Duodenal mucosa (tissue), 2 donors: ENCODE measurements around the gene SPEG.

ENCODE experiments used
- H3K27ac ChIP-seq: one replicate; pipeline ENCODE4 v1.7.0; 2013; ENCODE audit warnings: low read depth, low read length
- H3K27me3 ChIP-seq, 2 donors: one replicate each; pipeline ENCODE4 v1.7.0; 2013; ENCODE audit warnings: low read length in 2 of 2, control low read depth in 1 of 2; ENCODE audit not compliant: insufficient read depth in 2 of 2, control insufficient read depth in 1 of 2
- H3K36me3 ChIP-seq, 2 donors: one replicate each; pipeline ENCODE4 v1.7.0; 2013; ENCODE audit warnings: low read length in 2 of 2, control low read depth in 1 of 2; ENCODE audit not compliant: insufficient read depth in 2 of 2, control insufficient read depth in 1 of 2
- H3K4me1 ChIP-seq, 2 donors: one replicate each; pipeline ENCODE4 v1.7.0; 2013; ENCODE audit warnings: low read length in 2 of 2, control low read depth in 1 of 2; ENCODE audit not compliant: insufficient read depth in 2 of 2, control insufficient read depth in 1 of 2
- H3K4me3 ChIP-seq, 2 donors: one replicate each; pipeline ENCODE4 v1.7.0; 2013; ENCODE audit warnings: low read length in 2 of 2, low read depth in 1 of 2
- H3K9ac ChIP-seq, 2 donors: one replicate each; pipeline ENCODE4 v1.7.0; 2013; ENCODE audit warnings: low read length in 2 of 2, low read depth in 1 of 2
- H3K9me3 ChIP-seq, 2 donors: one replicate each; pipeline ENCODE4 v1.7.0; 2013; ENCODE audit warnings: low read length in 2 of 2, control low read depth in 1 of 2; ENCODE audit not compliant: control insufficient read depth in 1 of 2

The SPEG gene

DNA sequence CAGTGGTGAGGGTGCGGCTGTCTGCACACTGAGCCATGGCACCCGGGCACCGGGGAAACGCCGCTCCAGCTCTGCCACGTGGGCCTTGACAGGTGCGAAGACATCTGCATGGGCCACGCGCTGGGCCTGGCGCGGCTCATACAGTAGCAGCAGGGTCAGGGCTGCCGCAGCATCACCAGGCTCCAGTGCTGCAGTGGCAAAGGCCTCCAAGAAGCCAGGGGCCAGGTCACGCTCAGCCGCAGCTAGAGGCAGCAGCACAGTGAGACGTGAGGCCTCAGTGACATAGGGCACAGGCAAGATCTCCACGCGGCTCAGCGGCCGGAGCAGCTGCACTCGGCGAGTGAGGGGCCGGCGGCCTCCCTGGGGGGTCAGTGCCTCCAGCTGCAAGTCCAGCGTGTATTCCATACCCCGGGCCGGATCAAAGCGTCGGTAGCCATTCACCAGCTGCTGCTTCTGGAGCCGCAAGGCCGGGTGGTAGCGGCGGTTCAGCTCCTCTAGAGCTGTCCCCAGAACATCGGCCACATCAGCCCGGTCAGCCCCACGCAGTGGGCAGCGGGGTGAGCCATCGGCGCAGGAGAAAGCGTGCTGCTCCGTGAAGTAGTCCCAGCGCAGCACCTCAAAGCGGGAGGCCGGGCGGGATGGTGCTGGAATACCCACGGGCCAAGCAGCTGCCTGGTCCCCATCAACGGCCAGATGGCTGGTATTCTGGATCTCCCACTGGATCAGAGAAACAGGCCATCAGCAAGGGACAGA, 105.5 kb downstream of the SPEG start:
- H3K27ac ChIP-seq: no peak overlapping the region
- H3K27me3 ChIP-seq: no peaks in the 10 kb centered on the region
- no peak overlapping the region for H3K9ac ChIP-seq
- H3K4me1 ChIP-seq: peaks cover 17 to 23% of the 10 kb centered on the region in 2 donors
- no peaks in the 10 kb centered on the region for H3K9me3 ChIP-seq
- no peak overlapping the region for H3K4me3 ChIP-seq
- H3K36me3 ChIP-seq: peaks cover 12 to 21% of the 10 kb centered on the region in 2 donors

DNA sequence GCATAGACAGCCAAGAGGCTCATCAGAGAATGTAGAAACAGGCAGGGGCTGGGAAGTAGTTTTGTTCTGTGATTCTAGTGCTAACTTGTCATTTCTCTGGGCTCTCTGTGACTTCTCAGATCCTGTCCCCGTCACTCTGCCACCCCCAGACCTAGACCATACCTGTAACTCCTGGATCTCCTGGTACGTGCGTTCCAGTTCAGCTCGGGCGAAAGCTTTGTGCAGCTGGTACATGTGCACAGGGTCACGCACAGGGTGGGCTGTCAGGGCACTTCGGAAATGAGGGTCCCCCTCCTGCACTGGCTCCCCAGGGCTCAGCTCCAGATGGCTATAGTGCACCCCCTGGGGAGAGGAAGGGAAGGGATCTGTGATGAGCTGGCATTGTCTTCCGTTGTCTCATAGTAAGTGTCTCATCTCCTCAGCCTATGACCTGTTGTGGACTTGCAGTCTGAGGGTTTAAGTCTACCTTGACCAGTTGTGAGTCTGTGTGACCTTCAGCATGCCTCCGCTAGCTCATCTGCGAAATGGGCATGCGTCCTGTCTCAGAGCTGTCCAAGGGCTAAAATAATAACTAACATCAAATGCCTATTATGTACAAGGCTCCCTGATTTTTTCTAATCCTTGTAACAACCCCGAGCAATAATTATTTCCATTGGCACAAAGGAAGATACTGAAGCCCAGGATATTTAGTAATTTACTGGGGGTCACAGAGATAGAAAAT, 106.3 kb downstream of the SPEG start:
- Histone ChIP-seq H3K4me3 (no peak overlapping the region), H3K36me3 (peaks cover 12 to 21% of the 10 kb centered on the region in 2 donors), H3K27ac (no peak overlapping the region), H3K27me3 (no peaks in the 10 kb centered on the region), H3K9ac (no peak overlapping the region), H3K4me1 (peaks cover 24 to 30% of the 10 kb centered on the region in 2 donors), H3K9me3 (no peaks in the 10 kb centered on the region)

DNA sequence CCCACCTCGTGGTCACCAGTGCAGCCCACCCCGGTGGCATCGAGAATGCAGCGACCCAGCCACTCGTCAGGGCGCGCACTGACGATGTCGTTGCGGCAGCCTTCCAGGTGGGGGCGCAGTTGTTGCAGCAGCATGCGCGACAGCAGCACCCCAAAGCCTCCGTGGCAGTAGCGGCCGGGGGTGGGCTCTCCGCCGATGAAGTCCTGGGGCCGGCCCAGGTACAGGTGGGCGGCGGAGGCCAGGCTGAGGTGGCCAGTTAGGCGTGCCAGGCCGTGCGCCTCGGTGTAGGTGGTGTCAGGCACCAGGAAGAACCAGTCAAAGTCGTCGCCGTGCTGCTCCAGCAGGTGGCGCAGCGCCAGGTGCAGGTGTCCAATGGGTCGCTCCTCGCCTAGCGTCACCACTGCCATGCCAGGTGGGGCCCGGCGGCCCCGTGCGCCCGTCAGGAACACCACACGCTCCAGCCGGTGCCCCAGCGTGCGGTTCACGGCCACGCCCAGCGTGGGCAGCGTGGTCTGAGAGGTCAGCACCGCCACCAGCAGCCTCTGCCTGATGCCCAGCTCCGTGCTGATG, 107.1 kb downstream of the SPEG start:
- H3K36me3 ChIP-seq: peaks cover 12 to 21% of the 10 kb centered on the region in 2 donors
- H3K27ac ChIP-seq: no peak overlapping the region
- peak overlapping the region; percentile 61 to 77 for H3K9ac ChIP-seq
- peaks cover 28 to 30% of the 10 kb centered on the region in 2 donors for H3K4me1 ChIP-seq
- peak overlapping the region; percentile 78 to 91 for H3K4me3 ChIP-seq
- no peaks in the 10 kb centered on the region for H3K9me3 ChIP-seq
- H3K27me3 ChIP-seq: no peaks in the 10 kb centered on the region

DNA sequence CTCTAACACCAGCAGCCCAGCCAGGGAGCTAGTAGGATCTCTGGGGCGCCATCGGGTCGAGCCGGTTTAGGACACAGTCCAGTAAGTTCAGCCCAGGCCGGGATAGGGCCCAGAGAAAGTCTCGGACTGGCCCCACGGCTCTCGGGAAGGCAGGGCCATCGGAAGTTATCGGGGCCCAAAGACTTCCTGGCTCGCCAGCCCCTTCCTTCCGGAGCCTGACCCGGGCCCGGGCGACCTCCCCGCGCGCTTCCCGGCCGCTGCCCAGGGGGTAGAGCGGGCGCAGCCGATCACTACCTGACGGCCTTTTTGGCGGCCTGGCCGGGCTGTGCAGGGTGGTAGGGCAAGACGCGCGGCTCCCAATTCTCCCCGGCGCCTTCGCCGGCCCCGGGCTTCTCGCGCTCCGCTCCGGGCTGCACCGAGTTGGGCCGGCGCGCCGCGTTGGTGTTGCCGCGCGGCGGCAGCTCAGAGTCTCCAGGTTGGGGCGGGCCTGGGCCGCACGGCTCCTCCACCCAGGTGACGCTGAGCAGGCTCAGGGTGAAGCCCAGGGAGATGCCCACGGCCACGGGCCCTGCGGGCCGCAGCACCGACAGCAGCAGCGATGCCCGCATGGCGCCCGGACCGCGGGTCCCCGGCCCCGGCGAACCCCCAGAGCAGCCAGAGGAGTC, 108.4 kb downstream of the SPEG start:
- peak overlapping the region; percentile 72 to 77 for H3K9ac ChIP-seq
- H3K4me3 ChIP-seq: peak overlapping the region; percentile 78 to 91
- H3K36me3 ChIP-seq: peaks cover 12 to 21% of the 10 kb centered on the region in 2 donors
- H3K27me3 ChIP-seq: no peaks in the 10 kb centered on the region
- H3K27ac ChIP-seq: peak overlapping the region; percentile 87
- H3K9me3 ChIP-seq: no peaks in the 10 kb centered on the region
- H3K4me1 ChIP-seq: peaks cover 28 to 30% of the 10 kb centered on the region in 2 donors

DNA sequence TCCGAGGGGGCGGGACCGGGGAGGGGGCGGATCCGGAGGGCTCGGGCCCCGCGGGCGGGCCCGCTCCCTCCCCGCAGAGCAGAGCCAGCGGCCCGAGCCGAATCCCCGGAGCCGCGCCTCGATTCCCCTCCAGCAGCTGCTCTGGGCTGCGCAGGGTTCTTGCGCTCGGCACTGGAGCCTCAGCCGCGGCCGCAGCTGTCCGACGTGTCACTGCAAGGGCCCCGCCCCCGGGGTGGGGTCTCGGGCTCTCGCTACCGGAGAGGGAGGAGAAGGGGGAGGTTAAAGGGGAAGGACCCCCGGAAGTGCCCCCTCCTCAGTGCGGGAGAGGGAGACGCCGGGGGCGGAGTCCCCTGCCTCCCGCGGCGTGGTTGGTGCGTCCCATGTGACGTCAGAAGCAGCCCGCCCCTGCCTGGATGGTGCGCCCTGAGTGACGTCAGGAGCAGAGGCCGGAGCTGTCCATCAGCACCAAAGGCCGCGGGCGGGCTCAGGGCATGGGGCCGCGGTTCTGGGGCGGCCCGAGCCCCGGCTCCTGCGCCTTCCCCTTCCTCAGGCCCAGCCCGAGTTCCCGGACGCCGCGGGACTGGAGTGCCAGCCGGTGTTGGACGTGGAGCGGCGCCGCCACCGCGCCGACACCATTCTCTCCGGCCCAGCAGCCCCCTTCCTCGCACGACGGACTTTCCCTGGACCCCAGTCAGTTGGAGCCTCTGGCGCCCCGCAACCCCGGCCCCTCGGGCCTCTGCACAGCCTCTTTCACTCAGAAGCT, 109.1 kb downstream of the SPEG start, which contains the start of the genes CHPF and TMEM198:
Gene CHPF, minus strand, starts transcription at position 214 of the 763 bp plus-strand sequence. CDS start 271 bp downstream, outside the sequence.
Gene TMEM198, plus strand, starts transcription at position 433 of the 763 bp plus-strand sequence. CDS start 700 bp downstream, outside the sequence.
- peak within 1 kb of the TSS; percentile 78 to 91 for H3K4me3 ChIP-seq
- H3K36me3 ChIP-seq: peaks cover 12 to 21% of the 10 kb centered on the region in 2 donors
- H3K4me1 ChIP-seq: peaks cover 28 to 30% of the 10 kb centered on the region in 2 donors
- H3K27me3 ChIP-seq: no peaks in the 10 kb centered on the region
- H3K27ac ChIP-seq: peak within 1 kb of the TSS; percentile 87
- H3K9ac ChIP-seq: peak within 1 kb of the TSS; percentile 72 to 77
- no peaks in the 10 kb centered on the region for H3K9me3 ChIP-seq

DNA sequence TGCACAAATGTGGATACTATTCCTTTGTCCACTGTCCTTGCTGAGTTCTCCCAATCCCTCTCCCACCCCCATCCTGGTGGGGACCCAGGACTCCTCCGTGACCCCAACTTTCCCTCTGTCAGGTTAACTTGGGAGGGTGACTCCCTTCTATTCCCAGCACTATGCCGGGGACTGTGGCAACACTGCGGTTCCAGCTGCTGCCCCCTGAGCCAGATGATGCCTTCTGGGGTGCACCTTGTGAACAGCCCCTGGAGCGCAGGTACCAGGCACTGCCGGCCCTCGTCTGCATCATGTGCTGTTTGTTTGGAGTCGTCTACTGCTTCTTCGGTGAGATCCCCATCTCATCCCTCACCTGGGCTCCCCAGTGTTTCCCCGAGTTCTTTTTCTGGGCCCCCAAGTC, 109.9 kb downstream of the SPEG start:
- H3K9ac ChIP-seq: peak overlapping the region in 1 of 2 donors; percentile 15
- H3K4me1 ChIP-seq: peaks cover 28 to 30% of the 10 kb centered on the region in 2 donors
- H3K9me3 ChIP-seq: no peaks in the 10 kb centered on the region
- H3K36me3 ChIP-seq: peaks cover 12 to 15% of the 10 kb centered on the region in 2 donors
- peak overlapping the region; percentile 54 to 78 for H3K4me3 ChIP-seq
- H3K27ac ChIP-seq: no peak overlapping the region
- H3K27me3 ChIP-seq: no peaks in the 10 kb centered on the region

DNA sequence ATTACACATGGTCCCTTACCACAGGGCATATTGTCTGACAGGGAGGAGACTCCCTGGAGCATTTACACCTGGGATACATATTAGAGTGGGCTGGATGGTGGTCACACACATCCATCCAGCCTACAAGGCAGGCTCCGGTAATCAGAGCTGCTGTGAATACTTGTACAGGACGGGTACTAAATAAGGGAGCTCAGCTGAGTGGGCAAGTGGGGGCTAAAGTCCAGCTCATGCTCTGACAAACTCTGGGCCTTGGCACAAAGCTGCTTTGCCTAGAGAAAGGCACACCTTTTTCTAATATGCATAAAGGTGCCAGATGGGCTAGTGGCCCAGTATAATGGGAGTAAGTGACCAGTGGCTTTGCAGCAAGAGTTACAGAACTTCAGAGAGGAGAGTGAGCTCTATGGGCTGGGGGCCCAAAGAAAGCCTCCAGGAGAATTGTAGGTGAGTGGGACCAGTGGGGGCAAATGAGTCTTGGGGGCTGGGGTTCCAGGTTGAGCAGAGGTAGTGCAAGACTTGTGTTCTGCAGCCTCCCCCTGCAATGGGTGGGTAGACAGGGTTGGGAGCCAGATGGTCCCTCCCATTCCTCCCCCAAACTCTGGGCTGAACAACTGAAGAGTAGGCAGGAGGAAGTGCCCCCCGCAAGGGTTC, 110.8 kb downstream of the SPEG start:
- Histone ChIP-seq H3K36me3 (peaks cover 7 to 8% of the 10 kb centered on the region in 2 donors), H3K4me3 (no peak overlapping the region), H3K9ac (no peak overlapping the region), H3K4me1 (peaks cover 28 to 30% of the 10 kb centered on the region in 2 donors), H3K27me3 (no peaks in the 10 kb centered on the region), H3K9me3 (no peaks in the 10 kb centered on the region), H3K27ac (no peak overlapping the region)

DNA sequence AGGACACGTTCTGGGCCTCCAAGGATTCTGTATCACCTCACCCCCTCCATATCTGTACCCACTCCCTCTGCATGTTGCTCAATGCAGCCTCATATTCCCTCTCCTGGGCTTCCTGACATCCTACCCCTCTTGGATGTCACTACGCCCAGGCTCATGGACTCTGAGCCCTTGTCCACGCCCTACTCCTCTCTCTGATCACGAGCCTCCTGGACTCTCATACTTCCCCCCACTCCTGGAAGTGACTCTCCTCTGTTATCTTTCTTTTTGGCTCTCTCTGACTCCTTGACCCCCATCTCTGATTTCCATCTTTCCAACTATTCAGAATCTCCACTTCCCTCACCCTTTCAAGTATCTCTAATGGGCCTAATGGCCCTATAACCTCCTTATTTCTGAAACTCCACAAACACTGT, 111.3 kb downstream of the SPEG start:
- Histone ChIP-seq H3K36me3 (peaks cover 2% of the 10 kb centered on the region in 2 donors), H3K4me3 (no peak overlapping the region), H3K9ac (no peak overlapping the region), H3K27me3 (peaks cover 0 to under 1% of the 10 kb centered on the region in 2 donors), H3K27ac (no peak overlapping the region), H3K9me3 (no peaks in the 10 kb centered on the region), H3K4me1 (peaks cover 28 to 30% of the 10 kb centered on the region in 2 donors)

DNA sequence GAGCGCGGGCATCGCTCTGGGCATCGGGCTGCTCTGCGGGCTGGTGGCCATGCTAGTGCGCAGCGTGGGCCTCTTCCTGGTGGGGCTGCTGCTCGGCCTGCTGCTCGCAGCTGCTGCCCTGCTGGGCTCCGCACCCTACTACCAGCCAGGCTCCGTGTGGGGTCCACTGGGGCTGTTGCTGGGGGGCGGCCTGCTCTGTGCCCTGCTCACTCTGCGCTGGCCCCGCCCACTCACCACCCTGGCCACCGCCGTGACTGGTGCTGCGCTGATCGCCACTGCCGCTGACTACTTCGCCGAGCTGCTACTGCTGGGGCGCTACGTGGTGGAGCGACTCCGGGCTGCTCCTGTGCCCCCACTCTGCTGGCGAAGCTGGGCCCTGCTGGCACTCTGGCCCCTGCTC, 113.0 kb downstream of the SPEG start:
- peaks cover 2 to 10% of the 10 kb centered on the region in 2 donors for H3K27me3 ChIP-seq
- no peaks in the 10 kb centered on the region for H3K9me3 ChIP-seq
- H3K4me1 ChIP-seq: peaks cover 23 to 26% of the 10 kb centered on the region in 2 donors
- no peak overlapping the region for H3K9ac ChIP-seq
- no peaks in the 10 kb centered on the region for H3K36me3 ChIP-seq
- no peak overlapping the region for H3K27ac ChIP-seq
- no peak overlapping the region for H3K4me3 ChIP-seq
